Left hindlimb (tissue), 1 donor: ENCODE results near the gene MRPS5.
"Not testable (repeated sequence)": the region's sequence is repeated elsewhere in the genome, so short reads cannot be mapped to it uniquely, and the experiment has no call there.

Source experiments
- DNase-seq: peaks from one replicate; pipeline ENCODE4 v3.0.0-alpha.2; 2018

Gene MRPS5

DNA sequence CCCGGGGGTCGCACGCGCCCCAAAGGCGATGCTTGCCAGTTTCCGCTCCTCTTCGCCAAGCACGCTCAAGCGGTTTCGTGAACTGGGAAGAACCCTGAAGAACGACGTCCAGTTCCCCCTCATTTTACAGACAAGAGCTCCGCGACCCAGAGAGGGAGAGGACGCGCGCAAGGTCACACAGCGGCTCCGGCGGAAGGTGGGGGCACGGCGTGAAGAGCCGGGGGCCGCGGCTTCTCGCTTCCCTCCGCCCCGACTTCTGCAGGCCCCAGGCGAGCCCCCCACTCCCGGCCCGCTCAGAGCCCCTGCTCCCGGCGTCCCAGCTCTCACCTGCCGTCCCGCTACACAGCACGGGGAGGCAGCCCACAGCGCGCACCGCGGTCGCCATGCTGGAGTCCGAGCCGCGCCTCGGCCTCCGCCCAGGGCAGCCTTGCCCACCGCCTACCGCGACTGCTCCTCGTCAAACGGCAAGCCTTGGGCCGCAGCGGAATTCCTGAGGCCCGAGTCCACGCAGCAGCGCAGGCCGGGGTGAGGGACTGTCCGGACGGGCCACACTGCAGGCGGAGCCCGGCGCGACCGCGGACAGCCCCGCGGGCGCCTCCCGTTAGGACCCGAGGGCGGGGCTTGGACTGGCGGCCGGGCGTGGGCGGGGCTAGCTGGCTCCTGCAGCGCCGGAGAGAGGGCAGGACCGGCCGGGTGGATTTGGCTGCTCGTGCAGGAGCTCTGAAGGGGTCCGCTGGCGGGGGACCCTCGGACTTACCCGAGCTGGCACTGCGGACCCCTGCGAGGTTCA is at the start of gene MRPS5:
MRPS5 (minus strand) TSS at position 402 of the 790 bp plus-strand sequence; CDS start at position 385, 17 bp downstream.
- peak; percentile 87 for DNase-seq

DNA sequence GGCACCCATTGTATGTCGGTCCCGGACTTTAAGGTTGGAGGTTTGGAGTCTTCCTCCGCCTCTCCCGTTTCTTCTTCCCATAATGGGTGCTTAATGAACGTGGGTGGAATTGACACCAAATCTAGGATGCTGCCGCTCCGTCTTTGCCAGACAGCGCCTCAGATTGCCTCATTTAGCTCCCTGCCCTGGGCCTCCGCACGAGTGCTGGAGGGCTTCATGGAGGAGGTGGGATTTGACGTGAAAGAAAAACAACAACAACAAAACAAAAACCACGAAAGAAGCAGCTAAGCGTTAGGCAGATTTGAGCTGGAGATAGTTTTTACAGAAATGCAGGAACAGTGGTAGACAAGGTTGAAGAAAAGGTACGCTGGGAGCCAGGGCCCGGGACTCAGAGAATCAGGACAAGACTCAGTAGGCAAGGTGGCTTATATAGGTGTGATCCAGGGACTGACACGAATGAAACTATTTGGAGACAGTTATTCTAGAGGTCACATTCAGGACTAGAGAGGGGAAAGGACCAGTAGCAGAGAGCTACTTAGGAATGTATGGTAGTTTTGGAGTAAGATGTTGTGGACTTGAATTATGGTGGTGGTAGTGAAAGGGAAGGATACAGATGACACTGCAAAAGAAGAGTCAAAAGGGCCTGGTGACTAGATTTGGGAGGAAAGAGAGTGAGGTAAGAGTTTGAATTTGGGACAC is 44.6 kb upstream of the MRPS5 start:
- no peak for DNase-seq

DNA sequence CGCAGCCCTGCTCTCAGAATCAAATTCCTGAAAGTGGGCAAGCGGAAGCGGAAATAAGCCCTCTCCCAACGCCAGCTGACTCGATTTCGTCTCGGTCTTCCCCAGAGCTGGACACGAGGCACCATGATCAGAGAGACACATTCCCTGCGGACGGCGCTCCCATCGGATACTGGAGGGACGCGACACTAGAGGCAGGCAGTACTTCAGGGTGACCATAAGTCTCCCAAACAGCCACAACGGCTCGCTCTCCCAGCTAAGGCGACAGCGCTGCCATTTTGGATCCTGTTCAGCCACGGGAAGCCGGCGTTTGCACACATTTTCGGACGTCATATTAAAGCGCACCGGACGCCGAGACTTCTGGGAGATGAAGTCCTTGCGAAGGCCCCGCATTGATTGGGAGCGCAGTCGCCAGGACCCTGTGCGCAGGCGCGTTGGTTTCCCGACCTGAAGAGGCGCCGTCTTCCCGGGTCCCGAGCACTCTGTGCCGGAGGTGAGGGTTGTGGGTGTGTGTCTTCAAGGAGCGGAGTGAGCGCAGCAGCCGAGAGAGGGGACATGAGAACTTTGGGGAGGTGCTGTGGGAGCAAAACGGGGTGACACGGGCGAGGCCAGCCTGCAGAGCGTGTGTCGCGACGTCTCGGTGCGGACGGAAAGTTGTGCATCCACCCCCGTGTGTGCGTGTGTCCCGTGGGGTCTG is 43.9 kb upstream of the MRPS5 start, which contains the start of gene ZNF2:
ZNF2 (plus strand) TSS at position 439 of the 694 bp plus-strand sequence. CDS start 10,418 bp downstream, outside the sequence.
- peak; percentile 98 for DNase-seq

DNA sequence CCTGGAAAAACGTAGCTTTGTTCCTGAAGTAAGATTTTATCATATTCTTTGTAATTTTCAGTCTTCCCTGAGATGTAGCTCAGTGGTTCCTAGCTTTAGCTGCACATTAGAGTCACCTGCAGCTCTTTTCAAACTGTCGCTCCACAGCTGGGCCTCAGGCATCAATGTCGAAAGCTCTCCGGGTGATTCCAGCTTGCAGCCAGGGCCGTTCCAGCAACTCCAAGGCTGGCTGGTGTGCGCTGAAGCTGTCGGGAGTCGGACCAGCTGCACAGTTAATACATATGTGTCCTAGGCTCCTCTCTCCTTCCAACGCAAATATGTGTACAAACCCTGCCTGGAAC is 43.4 kb upstream of the MRPS5 start:
- no peak for DNase-seq

DNA sequence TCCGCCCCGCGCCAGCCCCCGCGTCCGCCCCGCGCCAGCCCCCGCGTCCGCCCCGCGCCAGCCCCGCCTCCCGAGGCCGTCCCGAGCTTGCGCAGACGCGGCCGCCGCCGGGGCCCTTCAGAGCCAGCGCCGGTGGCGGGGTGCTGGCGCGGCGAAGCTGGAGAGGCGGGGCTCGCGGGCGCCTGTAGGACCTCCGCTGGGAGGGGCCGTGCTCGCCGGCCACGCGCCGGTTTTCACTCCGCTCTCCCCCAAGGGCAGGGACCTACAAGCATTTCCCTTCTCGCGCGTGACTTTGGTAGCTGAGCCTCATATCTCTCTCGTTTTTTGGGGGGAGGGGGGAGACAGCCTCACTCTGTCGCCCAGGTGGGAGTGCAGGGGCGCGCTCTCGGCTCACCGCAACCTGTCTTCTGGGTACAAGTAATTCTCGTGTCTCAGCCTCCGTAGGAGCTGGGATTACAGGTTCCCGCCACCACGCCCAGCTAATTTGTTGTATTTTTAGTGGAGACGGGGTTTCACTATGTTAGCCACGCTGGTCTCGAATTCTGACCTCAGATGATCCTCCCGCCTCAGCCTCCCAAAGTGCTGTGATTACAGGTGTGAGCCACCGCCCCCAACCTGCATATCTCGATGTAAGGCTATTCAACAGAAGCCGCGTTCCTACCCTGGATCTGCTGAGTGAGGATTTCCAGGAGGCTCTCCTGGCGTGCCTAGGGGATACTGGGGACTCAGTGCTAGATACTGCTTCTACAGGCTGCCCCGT is 38.3 kb upstream of the MRPS5 start, which contains the start of gene ZNF514:
ZNF514 (minus strand) TSS at position 159 of the 760 bp plus-strand sequence. CDS start 6,595 bp downstream, outside the sequence.
- DNase-seq = peak; percentile 77

DNA sequence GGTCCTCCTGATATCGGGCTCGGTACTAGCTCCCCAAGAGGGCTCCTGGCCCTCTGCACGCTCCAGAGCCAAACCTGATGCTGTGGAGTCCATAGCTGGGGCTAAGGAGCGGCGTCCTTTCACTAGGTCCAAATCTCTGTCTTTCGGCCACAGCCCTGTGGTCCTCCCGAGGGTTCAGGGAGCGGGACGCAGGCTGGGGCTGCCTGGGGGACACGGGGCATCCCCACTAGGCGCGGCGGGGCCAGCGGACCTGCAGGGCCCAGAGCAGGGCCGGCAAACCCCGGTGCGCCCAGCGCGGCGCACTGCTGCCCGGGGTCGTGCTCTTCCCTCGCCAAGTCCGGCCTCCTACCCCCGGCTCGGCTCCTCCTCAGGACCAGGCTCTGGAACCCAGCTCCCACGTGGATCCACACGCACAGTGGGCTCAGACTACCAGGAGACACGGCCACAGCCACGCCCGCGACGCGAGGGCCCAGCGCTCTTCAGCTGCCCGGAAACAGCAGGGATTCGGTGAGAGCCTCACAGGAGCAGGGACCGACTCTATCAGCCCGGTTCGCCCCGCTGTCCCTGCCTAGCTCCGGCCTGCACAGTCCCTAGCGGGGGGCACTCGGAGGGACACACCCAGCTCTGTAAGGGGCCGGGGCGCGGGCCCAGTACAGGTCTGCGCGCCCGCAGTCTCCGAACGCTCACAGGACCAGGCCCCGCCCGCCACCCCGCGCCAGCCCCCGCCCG is 37.4 kb upstream of the MRPS5 start:
- peak; percentile 64 for DNase-seq

DNA sequence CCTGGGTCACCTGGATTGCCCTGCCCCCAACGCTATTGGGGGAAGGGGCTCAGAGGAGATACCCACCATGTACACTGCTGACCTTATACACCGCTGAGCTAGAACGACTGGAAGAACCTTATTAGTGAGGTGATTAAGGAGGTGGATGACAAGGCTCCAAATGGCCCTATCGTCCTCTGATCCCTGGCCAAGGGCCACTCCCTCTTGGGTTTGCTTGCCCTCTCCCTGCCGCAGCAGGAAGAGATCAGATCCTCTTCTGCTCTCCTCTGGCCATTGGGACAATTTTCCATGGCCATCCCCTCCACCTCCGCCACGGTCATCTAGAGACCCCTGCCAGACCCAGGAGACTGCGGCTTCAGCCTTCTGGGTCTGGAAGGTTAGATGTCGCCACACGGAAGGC is 36.8 kb upstream of the MRPS5 start:
- no peak for DNase-seq

DNA sequence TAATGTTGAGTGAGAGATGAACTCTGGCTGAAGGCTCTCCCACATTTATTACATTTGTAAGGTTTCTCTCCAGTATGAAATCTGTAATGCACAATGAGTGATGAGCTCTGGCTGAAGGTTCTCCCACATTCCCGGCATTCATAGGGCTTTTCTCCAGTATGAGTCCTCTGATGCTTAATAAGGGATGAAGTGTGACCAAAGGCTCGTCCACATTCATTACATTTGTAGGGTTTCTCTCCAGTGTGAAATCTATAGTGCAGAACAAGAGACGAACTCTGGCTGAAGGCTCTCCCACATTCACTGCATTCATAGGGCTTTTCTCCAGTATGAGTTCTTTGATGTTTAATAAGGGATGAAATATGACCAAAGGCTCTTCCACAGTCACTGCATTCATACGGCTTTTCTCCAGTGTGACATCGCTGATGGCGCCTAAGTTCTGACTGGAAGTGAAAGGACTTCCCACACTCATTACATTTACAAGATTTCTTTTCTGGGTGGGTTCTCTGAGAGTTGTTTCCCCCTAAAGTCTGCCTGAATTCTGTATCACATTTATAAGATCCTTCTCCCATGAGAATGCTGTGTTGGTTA is 27.9 kb upstream of the MRPS5 start:
- no peak for DNase-seq

DNA sequence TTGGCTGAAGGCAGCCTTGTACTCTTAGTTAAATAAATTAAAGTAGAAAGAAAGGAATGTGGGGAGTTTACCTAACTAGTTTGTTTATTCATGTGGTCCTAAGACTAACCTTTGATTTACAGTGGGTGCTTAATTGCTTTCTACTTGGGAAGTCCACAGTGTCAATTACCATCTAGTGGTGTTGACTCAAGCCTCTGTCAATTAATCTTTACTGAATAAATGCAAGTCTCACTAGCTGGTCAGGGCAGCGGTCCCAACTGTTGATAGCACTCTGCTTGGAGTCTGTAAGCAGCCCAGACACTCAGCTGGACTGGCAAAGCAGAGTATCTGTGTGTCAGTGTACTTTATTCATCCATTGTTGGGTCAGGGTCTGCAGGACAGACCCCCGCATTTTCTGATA is 22.2 kb upstream of the MRPS5 start:
- no peak for DNase-seq

DNA sequence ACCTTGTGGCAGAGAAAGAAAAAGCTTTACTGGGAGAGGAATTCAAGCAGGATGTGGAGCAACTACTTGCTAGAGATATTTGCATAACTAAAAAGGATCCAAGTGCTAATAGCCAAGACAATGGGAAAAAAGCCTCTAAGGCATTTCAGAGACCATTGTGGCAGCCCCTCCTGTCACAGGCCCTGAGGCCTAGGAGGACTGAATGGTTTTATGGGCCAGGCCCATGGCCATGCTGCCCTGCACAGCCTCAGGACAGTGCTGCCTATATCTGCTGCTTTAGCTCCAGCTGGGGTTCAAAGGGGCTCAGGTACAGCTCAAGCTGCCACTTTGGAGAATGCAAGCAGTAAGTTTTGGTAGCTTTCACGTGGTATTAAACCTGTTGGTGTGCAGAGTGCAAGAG is 17.1 kb upstream of the MRPS5 start:
- DNase-seq = no peak

DNA sequence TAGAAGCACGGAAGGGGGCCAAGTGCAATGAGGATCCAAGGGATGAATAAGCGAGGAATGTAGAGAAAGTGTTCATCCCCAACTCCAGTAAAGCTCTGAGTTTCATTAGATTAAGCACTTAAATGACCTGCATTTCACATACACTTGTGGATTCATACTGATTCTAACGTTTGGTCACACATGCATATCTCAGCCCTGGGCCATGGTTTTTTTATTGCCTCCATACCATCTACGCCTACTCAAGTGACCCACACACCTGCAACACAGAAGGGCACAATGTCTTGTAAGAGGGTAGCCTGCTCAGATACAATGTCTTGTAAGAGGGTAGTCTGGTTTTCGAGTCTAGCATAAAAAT is 566 bp upstream of the MRPS5 start:
- DNase-seq = no peak

DNA sequence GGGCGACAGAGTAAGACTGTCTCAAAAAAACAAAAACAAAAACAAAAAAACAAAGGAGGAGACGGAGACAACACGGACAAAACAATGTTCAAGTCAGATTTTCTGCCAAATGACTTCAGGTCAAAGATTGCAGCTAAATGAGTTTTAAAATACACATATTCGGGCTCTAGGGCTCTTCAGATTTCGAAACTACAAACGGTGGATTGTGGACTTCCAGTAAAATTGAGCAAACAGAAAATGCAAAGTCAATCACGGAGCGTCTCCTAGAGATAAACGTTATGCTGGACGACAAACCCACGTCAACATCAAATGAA is 558 bp downstream of the MRPS5 start:
- no peak for DNase-seq

DNA sequence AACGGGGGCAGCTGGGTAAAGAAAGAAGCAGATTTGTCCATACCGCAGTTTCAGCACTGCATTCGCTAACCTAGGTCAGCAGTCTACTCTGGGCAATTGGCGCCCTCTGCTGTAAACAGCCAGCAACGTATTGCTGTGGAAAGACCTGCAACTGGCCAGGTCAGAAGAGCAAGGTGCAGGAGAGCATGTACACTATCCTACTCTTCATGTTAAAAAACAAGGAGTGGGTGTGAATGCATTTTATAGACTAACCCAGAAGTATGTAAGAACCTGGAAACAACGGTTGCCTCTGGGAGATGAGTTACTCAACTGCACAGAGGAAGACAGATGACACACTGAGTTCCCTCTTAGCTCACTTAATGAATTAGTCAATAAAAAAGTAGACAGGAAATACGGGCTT is 6.2 kb downstream of the MRPS5 start:
- DNase-seq = no peak

DNA sequence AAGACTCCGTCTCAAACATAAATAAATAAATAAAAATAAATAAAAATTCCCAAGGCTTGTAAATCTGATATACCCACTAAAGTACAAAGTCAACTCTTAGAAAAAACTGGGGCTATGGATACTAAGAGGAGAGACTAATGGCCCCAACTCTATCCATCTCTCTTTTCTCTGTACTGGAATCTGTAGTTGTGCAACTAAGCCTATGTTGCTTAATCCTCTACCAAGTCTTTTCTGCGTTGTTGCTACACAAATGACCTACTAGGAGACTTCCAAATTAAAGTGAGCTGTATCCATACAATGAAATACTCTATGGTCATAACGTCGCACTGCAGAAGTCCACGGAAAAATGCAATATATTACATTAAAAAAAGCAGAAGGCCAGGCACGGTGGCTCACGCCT is 8.1 kb downstream of the MRPS5 start:
- DNase-seq = no peak

DNA sequence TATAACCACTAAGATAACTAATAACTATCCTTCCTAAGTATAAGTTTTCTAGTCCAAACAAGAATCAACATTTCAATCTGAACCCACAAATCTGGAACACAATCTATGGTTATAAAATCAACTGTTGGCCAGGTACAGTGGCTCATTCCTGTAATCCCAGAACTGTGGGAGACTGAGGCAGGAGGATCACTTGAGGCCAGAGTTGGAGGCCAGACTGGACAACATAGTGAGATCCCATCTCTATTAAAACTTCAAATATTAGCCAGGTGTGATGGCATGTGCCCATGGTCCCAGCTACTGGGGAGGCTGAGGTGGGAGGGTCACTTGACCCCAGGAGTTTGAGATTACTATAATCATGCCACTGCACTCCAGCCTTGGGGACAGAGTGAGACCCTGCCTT is 11.2 kb downstream of the MRPS5 start:
- no peak for DNase-seq

DNA sequence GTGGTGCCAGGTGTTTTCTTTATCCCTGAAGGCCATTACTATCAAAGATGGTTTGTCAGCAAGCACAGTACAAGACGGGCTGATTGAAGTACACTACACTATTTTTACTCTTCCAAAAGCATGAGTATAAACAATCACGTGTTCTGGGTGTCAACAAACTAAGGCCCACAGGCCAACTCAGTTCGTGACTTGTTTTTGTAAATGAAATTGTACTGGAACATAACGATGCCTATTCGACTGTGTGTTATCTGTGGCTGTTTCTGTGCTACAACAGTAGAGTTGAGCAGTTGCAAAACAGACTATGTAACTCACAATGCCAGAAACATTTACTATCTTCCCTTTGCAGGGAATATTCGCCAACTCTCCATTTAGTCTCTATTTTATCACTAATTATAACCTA is 12.3 kb downstream of the MRPS5 start:
- DNase-seq = no peak

DNA sequence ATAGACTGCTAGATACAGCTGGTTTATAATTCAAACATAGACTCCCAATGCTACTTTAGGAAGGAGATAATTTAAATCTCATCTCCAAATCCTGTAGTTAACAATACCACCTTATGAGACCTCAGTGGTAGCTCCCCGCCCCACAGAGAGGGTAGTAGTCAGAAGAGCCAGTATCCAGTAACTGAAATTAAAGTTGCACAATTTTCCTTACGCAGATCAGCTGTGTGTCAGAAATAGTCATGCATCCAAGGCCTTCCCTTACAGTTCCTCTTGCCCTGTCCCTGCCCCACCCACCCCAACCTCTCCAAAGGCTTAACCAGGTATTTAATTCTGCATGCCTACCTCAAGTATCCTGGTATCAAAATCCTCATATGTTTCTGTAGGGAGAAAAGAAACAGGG is 15.5 kb downstream of the MRPS5 start:
- DNase-seq = no peak

DNA sequence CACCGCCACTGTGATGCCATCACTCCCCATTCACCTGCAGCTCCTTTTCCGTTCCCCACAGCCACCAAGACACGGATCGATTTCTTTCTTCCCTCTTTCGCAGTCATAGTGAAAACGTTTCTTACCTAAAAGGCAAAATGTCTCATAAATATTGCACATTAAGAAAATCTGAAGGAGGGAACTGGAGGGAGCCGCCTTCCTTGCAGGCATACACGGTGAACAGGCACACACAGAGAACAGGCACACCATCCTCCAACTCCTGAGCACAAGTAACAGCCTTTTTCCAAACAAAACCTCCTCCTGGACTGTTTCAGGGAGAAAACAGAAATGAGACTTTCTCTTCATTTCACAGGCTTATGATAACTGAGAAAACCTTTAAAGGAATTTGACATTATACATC is 17.0 kb downstream of the MRPS5 start:
- DNase-seq = no peak

DNA sequence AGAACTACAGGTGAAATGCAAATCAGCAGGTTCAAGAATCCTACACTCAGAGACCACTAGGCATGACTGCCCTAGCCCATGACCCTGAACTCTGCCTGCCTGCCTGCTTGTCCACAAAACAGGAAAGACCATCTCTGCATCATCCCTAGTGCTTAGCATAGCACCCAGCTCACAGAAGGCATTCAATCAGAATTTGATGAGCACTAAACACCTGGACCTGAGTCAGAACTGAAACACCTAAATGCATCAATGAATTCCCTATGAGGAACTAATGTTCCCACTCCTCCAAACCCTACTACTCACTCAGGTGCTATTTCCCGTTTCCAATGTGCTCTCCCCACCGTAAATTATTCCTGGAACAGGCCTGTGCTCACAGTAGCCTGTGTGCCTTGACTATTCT is 21.7 kb downstream of the MRPS5 start:
- DNase-seq = no peak

DNA sequence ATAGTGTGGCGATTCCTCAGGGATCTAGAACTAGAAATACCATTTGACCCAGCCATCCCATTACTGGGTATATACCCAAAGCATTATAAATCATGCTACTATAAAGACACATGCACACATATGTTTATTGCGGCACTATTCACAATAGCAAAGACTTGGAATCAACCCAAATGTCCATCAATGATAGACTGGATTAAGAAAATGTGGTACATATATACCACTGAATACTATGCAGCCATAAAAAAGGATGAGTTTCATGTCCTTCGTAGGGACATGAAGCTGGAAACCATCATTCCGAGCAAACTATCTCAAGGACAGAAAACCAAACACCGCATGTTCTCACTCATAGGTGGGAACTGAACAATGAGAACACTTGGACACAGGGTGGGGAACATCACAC is 23.3 kb downstream of the MRPS5 start:
- DNase-seq = not testable (repeated sequence)

DNA sequence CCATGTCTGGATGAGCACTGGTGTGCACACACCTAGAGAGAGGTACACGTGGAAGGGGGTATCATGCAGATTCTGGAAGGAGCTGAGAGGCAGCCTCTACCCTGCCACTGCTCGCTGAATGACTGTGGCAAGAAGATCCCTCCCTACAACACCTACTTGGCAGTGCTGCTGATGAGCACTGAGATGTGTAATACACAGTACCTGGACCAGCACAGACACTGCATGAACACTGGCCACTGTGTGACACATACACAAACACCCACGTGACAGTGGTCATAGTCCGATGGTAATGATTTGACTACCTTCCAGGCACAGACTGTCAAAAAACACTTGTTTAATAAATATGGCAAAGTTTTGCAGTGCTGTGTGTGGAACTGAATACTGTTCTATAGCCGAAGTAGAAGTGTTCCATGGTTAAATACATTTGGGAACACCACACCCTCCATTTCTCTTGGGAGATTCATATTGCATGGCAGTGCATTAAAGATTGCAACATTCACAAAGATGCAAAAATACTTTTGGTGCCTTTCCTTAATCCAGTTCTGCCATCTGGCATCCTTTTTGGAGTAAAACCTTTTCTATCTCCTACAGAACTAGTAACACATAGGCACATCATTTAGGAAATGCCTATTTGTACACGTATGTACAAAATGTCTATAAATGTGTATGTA is 29.6 kb downstream of the MRPS5 start:
- DNase-seq = no peak

DNA sequence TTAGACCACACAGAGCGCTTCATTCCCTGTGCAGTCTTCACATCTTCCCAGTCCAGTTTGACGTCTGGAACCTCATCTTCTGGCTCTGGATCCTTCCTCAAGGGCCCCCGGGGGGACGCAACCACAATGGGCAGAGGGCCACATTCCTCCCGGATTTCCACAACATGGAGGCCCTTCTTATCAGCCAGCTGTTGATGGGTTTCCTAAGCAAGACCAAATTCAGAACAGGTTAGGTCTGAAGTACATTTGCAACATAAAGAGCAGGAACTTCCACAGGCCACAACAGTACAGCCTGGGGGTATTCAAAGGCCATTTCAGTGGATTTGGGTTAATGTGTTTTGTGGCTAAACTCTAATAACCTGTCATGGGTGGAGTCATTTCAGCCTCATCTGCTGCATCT is 34.2 kb downstream of the MRPS5 start:
- no peak for DNase-seq
